ENCODE results near the gene TEDC1.
"Not testable (repeated sequence)": the region's sequence is repeated elsewhere in the genome, so short reads cannot be mapped to it uniquely, and the experiment has no call there.

GRCh38 chr14:105547072-105547471 is 56.0 kb downstream of the TEDC1 start:
- not testable (repeated sequence) for TF ChIP-seq CTCF (IDR thresholded peaks at IDR 0.05; ENCODE audit: low read depth, low read length, poor library complexity, severe bottlenecking); EZH2phosphoT487 (IDR thresholded peaks at IDR 0.05; ENCODE audit: borderline replicate concordance, low read length)
